ENCODE results near the gene PCSK4.

PCSK4 gene

GRCh38 chr19:1494115-1494815, 4.1 kb upstream of the PCSK4 start:
- no peak for DNase-seq (ENCODE audit: extremely low spot score)
- no peak for TF ChIP-seq CTCF (IDR thresholded peaks at IDR 0.05; ENCODE audit: control extremely low read depth, extremely low read depth, low read depth, missing control alignments)
- ChIA-PET POLR2A (no interaction called here), CTCF (no interaction called here)

- ChIA-PET POLR2A (no interaction called here), CTCF (interaction anchor here (0.8 kb wide), 1 partner anchor 10 kb away, joined by 3 read pairs; no protein-coding TSS in a partner anchor)
Measured at GRCh38 chr19:1492474-1493006, 2.4 kb upstream of the PCSK4 start.

GRCh38 chr19:1491849-1492170, 1.7 kb upstream of the PCSK4 start:
- ChIA-PET CTCF (interaction anchor here (0.8 to 1.6 kb wide), 3 partner anchors 11 to 334 kb away, joined by 3 to 4 read pairs (median 4); no protein-coding TSS in a partner anchor), POLR2A (no interaction called here)
- no peak for TF ChIP-seq CTCF (IDR thresholded peaks at IDR 0.05; ENCODE audit: control extremely low read depth, extremely low read depth, low read depth, missing control alignments)
- no peak for DNase-seq (ENCODE audit: extremely low spot score)

More at GRCh38 chr19:1492474-1493006, 2.4 kb upstream of the PCSK4 start:
- no peak for TF ChIP-seq CTCF (IDR thresholded peaks at IDR 0.05; ENCODE audit: control extremely low read depth, extremely low read depth, low read depth, missing control alignments)
- DNase-seq (ENCODE audit: extremely low spot score): no peak

- DNase-seq (ENCODE audit: extremely low spot score): no peak
- POLR2A ChIA-PET: interaction anchor here (0.9 to 1.3 kb wide), 2 partner anchors 47 to 985 kb away, joined by 4 to 5 read pairs; no protein-coding TSS in a partner anchor
- CTCF ChIA-PET: interaction anchor here (0.7 to 1.6 kb wide), 3 partner anchors 13 to 335 kb away, joined by 3 to 4 read pairs (median 4); no protein-coding TSS in a partner anchor
- TF ChIP-seq CTCF (IDR thresholded peaks at IDR 0.05; ENCODE audit: control extremely low read depth, extremely low read depth, low read depth, missing control alignments): no peak
Measured at GRCh38 chr19:1491114-1491848, 1.1 kb upstream of the PCSK4 start, which contains the start of gene REEP6. Gene REEP6, plus strand, starts transcription at chr19:1491181. Its CDS starts 89 bp downstream, at chr19:1491270.

- no peak for TF ChIP-seq CTCF (IDR thresholded peaks at IDR 0.05; ENCODE audit: control extremely low read depth, extremely low read depth, low read depth, missing control alignments)
- ChIA-PET CTCF (no interaction called here), POLR2A (interaction anchor here (1.3 kb wide), 1 partner anchor 45 kb away, joined by 4 read pairs; no protein-coding TSS in a partner anchor)
- no peak for DNase-seq (ENCODE audit: extremely low spot score)
Measured at GRCh38 chr19:1489463-1490310, 463 bp downstream of the PCSK4 start.

GRCh38 chr19:1488282-1488601, 1.9 kb downstream of the PCSK4 start:
- POLR2A ChIA-PET: no interaction called here
- TF ChIP-seq CTCF (IDR thresholded peaks at IDR 0.05; ENCODE audit: control extremely low read depth, extremely low read depth, low read depth, missing control alignments): no peak
- no peak for DNase-seq (ENCODE audit: extremely low spot score)
- CTCF ChIA-PET: no interaction called here
